Smooth muscle cell of trachea (primary cell): ENCODE measurements around the gene MRM1. TPM values are rescaled to one million over a fixed set of nuclear protein-coding genes. Genes with fewer than 3 reads are reported as not detected.

Experiments used
- total RNA-seq: library from RNA; depleted of rRNA; stranded (reverse); fragments of >200 nt; gene quantifications from 2 replicates; pipeline ENCODE4 v1.2.1, GENCODE V29; 2014

Gene MRM1, protein sequence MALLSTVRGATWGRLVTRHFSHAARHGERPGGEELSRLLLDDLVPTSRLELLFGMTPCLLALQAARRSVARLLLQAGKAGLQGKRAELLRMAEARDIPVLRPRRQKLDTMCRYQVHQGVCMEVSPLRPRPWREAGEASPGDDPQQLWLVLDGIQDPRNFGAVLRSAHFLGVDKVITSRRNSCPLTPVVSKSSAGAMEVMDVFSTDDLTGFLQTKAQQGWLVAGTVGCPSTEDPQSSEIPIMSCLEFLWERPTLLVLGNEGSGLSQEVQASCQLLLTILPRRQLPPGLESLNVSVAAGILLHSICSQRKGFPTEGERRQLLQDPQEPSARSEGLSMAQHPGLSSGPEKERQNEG
- 4.4 and 9.4 TPM in 2 replicates for total RNA-seq

DNA sequence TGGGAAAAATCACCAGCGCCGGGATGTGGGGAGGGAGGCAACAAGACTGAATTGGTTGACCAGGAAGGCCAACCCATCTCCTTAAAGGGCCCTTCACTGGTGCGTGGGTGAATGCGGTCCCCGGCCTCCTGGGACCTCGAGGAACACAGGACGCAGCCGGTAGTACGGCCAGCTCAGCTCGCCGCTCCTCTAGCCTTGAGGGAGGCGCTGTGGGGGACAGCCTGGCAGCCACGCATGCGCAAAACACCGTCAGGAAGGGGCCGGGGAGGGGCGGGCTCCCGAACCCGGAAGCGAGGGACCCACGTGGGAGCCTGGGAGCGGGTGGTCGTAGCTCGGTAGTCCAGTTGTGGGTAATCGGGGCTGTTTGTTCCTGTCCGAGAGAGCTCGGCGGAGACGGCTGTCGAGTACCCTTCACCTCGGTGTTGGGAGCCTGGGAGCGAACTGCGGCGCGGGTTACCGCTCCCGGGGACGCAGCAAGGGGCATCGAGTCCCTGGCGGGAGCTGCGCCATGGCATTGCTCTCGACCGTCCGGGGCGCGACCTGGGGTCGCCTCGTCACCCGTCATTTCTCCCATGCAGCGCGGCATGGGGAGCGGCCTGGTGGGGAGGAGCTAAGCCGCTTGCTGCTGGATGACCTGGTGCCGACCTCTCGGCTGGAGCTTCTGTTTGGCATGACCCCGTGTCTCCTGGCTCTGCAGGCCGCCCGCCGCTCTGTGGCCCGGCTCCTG is at the start of gene MRM1:
MRM1 (plus strand) TSS at position 281 of the 727 bp plus-strand sequence; CDS start at position 509, 228 bp downstream.

DNA sequence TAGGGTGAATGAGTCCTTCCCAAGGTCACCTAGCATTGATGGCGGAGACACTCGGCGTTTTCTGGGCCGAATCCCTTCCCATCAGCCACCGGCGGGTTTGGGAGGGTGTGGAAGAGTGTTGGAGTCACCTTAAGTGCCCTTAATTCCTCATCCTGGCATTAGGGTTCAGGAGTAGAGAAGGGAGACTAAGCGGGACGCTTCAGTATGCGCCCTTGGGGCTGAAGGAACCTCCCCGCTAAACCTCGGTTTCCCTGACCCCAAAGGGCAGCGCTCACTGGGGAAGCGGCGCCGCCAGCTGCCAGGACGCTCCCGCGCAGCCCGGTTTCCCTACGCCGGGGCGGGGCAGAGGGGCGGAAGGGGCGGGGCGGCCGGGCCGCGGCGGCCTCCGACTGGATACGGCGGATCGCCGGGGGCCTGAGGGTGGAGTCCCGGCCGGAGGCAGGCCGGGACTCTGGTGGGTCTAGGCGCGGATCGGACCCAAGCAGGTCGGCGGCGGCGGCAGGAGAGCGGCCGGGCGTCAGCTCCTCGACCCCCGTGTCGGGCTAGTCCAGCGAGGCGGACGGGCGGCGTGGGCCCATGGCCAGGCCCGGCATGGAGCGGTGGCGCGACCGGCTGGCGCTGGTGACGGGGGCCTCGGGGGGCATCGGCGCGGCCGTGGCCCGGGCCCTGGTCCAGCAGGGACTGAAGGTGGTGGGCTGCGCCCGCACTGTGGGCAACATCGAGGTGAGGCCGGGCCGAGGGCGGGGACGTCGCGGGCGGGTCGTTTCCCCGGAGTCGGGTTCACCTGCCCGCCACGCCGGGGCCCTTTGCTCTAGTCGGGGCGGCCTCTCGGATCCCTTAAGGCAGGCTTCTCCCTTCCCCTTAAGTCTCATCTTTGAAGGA is 9.7 kb upstream of the MRM1 start, which contains the start of gene DHRS11:
DHRS11 (plus strand) TSS at position 446 of the 882 bp plus-strand sequence; CDS start at position 577, 131 bp downstream.

Other genes with a start within 250 kb of the MRM1 start
- not detected in 2 replicates for gene TBC1D3H, start 213.1 kb upstream of the MRM1 start, total RNA-seq
- 19.7 and 20.4 TPM in 2 replicates for gene ZNHIT3, start 114.9 kb upstream of the MRM1 start, total RNA-seq
- 33.1 and 49.9 TPM in 2 replicates for gene MYO19, start 66.7 kb upstream of the MRM1 start, total RNA-seq
- 3.0 and 5.8 TPM in 2 replicates for gene PIGW, start 66.6 kb upstream of the MRM1 start, total RNA-seq
- gene GGNBP2, start 56.7 kb upstream of the MRM1 start, total RNA-seq, result 51.1 and 73.3 TPM in 2 replicates
- gene DHRS11, start 9.7 kb upstream of the MRM1 start, total RNA-seq, result 6.1 and 7.6 TPM in 2 replicates